ENCODE data around the gene PASK.

GRCh38 chr2:241122376-241123002 is 26.8 kb downstream of the PASK start:
- no peak for TF ChIP-seq SMAD3 (CRISPR knock-in tag; IDR thresholded peaks at IDR 0.05; ENCODE audit: borderline replicate concordance)
- no peak for TF ChIP-seq MLX (CRISPR knock-in tag; IDR thresholded peaks at IDR 0.05)
- no peak for TF ChIP-seq GTF2I (CRISPR knock-in tag; conservative IDR thresholded peaks at IDR 0.05)
- no peak for TF ChIP-seq E2F1 (CRISPR knock-in tag; IDR thresholded peaks at IDR 0.05)
- no peak for TF ChIP-seq PRDM15 (CRISPR knock-in tag; IDR thresholded peaks at IDR 0.05)
- TF ChIP-seq CTCF (IDR thresholded peaks at IDR 0.05), result no peak
